ENCODE measurements around the gene ZDHHC16.

ZDHHC16 gene

DNA sequence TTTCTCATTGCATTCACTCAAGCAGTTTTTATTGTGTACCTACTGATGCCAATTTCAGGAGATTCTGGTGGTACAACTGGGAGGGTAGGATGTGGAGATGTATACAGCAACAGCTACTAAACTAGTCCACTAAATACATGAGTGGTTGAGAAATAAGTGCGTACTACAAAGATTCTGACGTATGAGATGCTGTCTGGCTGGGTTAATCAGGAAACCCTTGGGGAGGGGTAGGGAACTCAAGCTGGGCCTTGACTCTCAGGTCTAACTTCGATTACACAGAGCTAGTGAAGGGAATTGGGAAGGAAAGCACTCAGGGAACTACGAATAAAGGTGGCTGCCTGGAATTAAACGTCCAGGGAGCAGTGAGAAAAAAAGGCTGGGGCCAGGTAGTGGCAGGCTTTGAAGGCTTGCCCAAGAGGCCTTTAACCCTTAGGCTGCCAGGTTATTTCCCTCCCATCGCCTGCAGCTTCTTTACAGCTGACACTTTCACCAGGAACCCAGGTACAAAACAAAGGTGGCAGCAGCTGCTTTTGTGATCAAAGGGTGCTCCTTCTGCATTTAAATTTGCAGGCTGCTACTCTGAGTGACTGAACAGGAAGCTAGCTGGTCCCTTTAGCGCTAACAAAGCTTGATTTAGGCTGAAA is 49.0 kb downstream of the ZDHHC16 start:
- no CpG with 5 or more reads among the region's 7 CpGs for WGBS (ENCODE audit: extremely low coverage, insufficient coverage, low lambda C conversion rate)
- Histone ChIP-seq H3K23ac (ENCODE audit: low read length) (no peak overlapping the region), H3K18ac (ENCODE audit: low read length) (no peak overlapping the region), H3K4me1 (ENCODE audit: control insufficient read depth, low read depth, low read length) (peaks cover 11% of the 10 kb centered on the region), H3K27ac (ENCODE audit: low read depth, low read length) (no peak overlapping the region), H3K4me3 (ENCODE audit: low read length) (no peak overlapping the region), H3K27me3 (ENCODE audit: insufficient read depth, low read length, poor library complexity) (no peaks in the 10 kb centered on the region), H3K79me1 (ENCODE audit: low read length) (peaks cover 13% of the 10 kb centered on the region), H2AK5ac (ENCODE audit: low read length) (no peak overlapping the region), H3K4ac (ENCODE audit: low read depth, low read length) (no peak overlapping the region), H3K56ac (ENCODE audit: low read length) (peak overlapping the region; percentile 71), H3K4me2 (ENCODE audit: low read length) (peak overlapping the region; percentile 18), H3K9ac (ENCODE audit: low read length) (peak overlapping the region; percentile 56), H4K5ac (ENCODE audit: low read length) (no peak overlapping the region), H3K36me3 (ENCODE audit: control insufficient read depth, insufficient read depth, low read length) (no peaks in the 10 kb centered on the region), H4K8ac (ENCODE audit: low read depth, low read length) (no peak overlapping the region), H2BK15ac (replicated peaks; ENCODE audit: low read depth) (no peak overlapping the region), H2BK5ac (ENCODE audit: low read length) (no peak overlapping the region), H2BK120ac (ENCODE audit: low read depth, low read length) (no peak overlapping the region), H3K79me2 (ENCODE audit: control insufficient read depth, insufficient read depth, low read length) (peaks cover 68% of the 10 kb centered on the region)
- DNase-seq, result peak; percentile 70

DNA sequence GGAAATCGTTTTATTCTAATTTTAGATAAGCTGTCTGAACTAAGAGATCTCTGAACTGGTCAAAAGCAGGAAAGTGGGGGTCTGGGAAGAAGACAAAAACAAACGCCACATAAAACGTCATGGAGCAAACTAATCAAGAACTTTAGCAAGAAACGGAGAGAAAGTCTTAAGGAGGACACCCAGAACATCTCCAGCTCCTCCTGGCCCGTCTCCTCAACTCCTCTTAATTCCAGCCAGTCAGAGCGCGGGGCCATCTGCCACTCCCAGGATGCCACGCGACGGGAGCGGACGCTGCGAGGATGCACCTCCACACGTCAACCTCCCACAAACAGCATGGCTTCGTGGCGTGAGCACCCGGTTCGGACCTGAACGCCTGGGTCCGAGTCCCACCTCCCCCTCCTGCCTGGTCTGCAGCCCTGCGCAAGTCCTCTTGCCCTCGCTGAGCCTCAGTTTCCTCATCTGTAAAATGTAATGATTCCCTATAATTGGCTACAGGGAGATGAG is 51.6 kb downstream of the ZDHHC16 start:
- DNase-seq, result peak; percentile 83
- Histone ChIP-seq H2AK5ac (ENCODE audit: low read length) (peak overlapping the region; percentile 57), H3K79me1 (ENCODE audit: low read length) (peaks cover 18% of the 10 kb centered on the region)

DNA sequence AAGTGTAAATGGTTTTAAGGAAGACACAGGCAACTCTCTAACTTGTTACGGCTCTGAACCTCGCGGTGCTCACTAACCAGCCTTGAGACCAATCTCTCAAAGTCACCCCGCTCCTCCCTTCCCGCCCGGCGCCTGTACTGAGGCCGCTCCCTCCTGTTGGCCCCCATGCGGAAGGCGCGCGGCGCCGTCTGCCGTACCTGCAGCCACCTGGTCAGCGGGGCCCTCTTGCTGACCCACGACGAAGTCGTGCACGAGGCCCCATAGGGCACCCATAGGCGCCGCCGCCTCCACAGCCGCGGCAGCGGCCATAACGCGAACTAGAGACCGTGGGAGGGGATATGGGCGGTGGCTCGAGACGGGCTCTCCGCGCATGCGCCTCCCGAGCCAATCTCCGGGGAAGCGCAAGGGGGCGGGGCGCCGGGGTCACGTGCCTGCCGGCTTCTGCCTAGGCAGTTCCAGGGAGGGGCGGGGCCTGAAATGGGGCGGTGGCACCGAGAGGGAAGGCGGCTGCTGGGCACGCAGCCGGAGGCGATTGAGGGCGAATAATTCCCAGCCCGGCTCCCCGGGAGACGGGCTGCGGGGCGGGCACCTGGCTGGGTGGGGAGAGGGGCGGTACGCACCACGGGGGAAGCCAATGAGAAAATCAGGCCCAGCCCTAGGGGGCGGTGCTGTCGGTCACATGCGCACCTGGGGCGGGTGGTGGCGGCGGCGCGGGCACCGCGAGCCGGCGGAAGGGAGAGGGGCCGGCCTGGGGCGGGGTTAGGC is 52.3 kb downstream of the ZDHHC16 start, which contains the start of gene MMS19:
Gene MMS19, minus strand, starts transcription at position 347 of the 765 bp plus-strand sequence. Its CDS starts 38 bp downstream, at position 309.
- H4K8ac ChIP-seq (ENCODE audit: low read depth, low read length), result peak within 1 kb of the TSS; percentile 60
- H3K56ac ChIP-seq (ENCODE audit: low read length), result peak within 1 kb of the TSS; percentile 98
- H3K9ac ChIP-seq (ENCODE audit: low read length), result peak within 1 kb of the TSS; percentile 94
- H2BK120ac ChIP-seq (ENCODE audit: low read depth, low read length), result no peak within 1 kb of the TSS
- H3K4me2 ChIP-seq (ENCODE audit: low read length), result peak within 1 kb of the TSS; percentile 94
- WGBS (ENCODE audit: extremely low coverage, insufficient coverage, low lambda C conversion rate), result no CpG with 5 or more reads among the region's 73 CpGs
- H4K5ac ChIP-seq (ENCODE audit: low read length), result no peak within 1 kb of the TSS
- H3K18ac ChIP-seq (ENCODE audit: low read length), result peak within 1 kb of the TSS; percentile 65
- H2AK5ac ChIP-seq (ENCODE audit: low read length), result peak within 1 kb of the TSS; percentile 57
- peak within 1 kb of the TSS; percentile 83 for H3K27ac ChIP-seq (ENCODE audit: low read depth, low read length)
- DNase-seq, result peak; percentile 99
- peak within 1 kb of the TSS; percentile 61 for H2BK5ac ChIP-seq (ENCODE audit: low read length)
- H3K4ac ChIP-seq (ENCODE audit: low read depth, low read length), result peak within 1 kb of the TSS; percentile 58
- H3K4me1 ChIP-seq (ENCODE audit: control insufficient read depth, low read depth, low read length), result peaks cover 15% of the 10 kb centered on the region
- H3K79me1 ChIP-seq (ENCODE audit: low read length), result peaks cover 20% of the 10 kb centered on the region
- H3K79me2 ChIP-seq (ENCODE audit: control insufficient read depth, insufficient read depth, low read length), result peaks cover 44% of the 10 kb centered on the region
- no peak within 1 kb of the TSS for H2BK15ac ChIP-seq (replicated peaks; ENCODE audit: low read depth)
- H3K27me3 ChIP-seq (ENCODE audit: insufficient read depth, low read length, poor library complexity), result no peaks in the 10 kb centered on the region
- no peaks in the 10 kb centered on the region for H3K36me3 ChIP-seq (ENCODE audit: control insufficient read depth, insufficient read depth, low read length)
- peak within 1 kb of the TSS; percentile 92 for H3K4me3 ChIP-seq (ENCODE audit: low read length)
- peak within 1 kb of the TSS; percentile 72 for H3K23ac ChIP-seq (ENCODE audit: low read length)

More for the DNA sequence above, 51.6 kb downstream of the ZDHHC16 start:
- Histone ChIP-seq H4K5ac (ENCODE audit: low read length) (no peak overlapping the region), H2BK5ac (ENCODE audit: low read length) (peak overlapping the region; percentile 61), H3K4me3 (ENCODE audit: low read length) (peak overlapping the region; percentile 92), H4K8ac (ENCODE audit: low read depth, low read length) (peak overlapping the region; percentile 60), H3K9ac (ENCODE audit: low read length) (peak overlapping the region; percentile 94), H2BK15ac (replicated peaks; ENCODE audit: low read depth) (no peak overlapping the region), H2BK120ac (ENCODE audit: low read depth, low read length) (no peak overlapping the region), H3K4me1 (ENCODE audit: control insufficient read depth, low read depth, low read length) (peaks cover 15% of the 10 kb centered on the region), H3K27ac (ENCODE audit: low read depth, low read length) (peak overlapping the region; percentile 69), H3K23ac (ENCODE audit: low read length) (peak overlapping the region; percentile 72), H3K4me2 (ENCODE audit: low read length) (peak overlapping the region; percentile 94), H3K56ac (ENCODE audit: low read length) (peak overlapping the region; percentile 98), H3K36me3 (ENCODE audit: control insufficient read depth, insufficient read depth, low read length) (no peaks in the 10 kb centered on the region), H3K79me2 (ENCODE audit: control insufficient read depth, insufficient read depth, low read length) (peaks cover 50% of the 10 kb centered on the region), H3K27me3 (ENCODE audit: insufficient read depth, low read length, poor library complexity) (no peaks in the 10 kb centered on the region), H3K18ac (ENCODE audit: low read length) (peak overlapping the region; percentile 22), H3K4ac (ENCODE audit: low read depth, low read length) (no peak overlapping the region)
- WGBS (ENCODE audit: extremely low coverage, insufficient coverage, low lambda C conversion rate), result no CpG with 5 or more reads among the region's 22 CpGs

GRCh38 chr10:97498841-97499560 is 53.0 kb downstream of the ZDHHC16 start, which contains the start of gene UBTD1:
TSS of gene UBTD1 (plus strand) at chr10:97498924. CDS start at chr10:97499204, 280 bp downstream.
- Histone ChIP-seq H3K36me3 (ENCODE audit: control insufficient read depth, insufficient read depth, low read length) (no peaks in the 10 kb centered on the region), H4K5ac (ENCODE audit: low read length) (no peak within 1 kb of the TSS), H3K27ac (ENCODE audit: low read depth, low read length) (peak within 1 kb of the TSS; percentile 83), H3K9ac (ENCODE audit: low read length) (peak within 1 kb of the TSS; percentile 94), H3K23ac (ENCODE audit: low read length) (peak within 1 kb of the TSS; percentile 72), H2BK5ac (ENCODE audit: low read length) (peak within 1 kb of the TSS; percentile 61), H3K4ac (ENCODE audit: low read depth, low read length) (peak within 1 kb of the TSS; percentile 58), H2AK5ac (ENCODE audit: low read length) (peak within 1 kb of the TSS; percentile 57), H3K4me2 (ENCODE audit: low read length) (peak within 1 kb of the TSS; percentile 94), H4K8ac (ENCODE audit: low read depth, low read length) (peak within 1 kb of the TSS; percentile 60), H3K18ac (ENCODE audit: low read length) (peak within 1 kb of the TSS; percentile 65), H2BK15ac (replicated peaks; ENCODE audit: low read depth) (no peak within 1 kb of the TSS), H3K79me2 (ENCODE audit: control insufficient read depth, insufficient read depth, low read length) (peaks cover 36% of the 10 kb centered on the region), H3K56ac (ENCODE audit: low read length) (peak within 1 kb of the TSS; percentile 98), H2BK120ac (ENCODE audit: low read depth, low read length) (no peak within 1 kb of the TSS), H3K4me3 (ENCODE audit: low read length) (peak within 1 kb of the TSS; percentile 92), H3K79me1 (ENCODE audit: low read length) (peaks cover 26% of the 10 kb centered on the region), H3K4me1 (ENCODE audit: control insufficient read depth, low read depth, low read length) (peaks cover 15% of the 10 kb centered on the region), H3K27me3 (ENCODE audit: insufficient read depth, low read length, poor library complexity) (no peaks in the 10 kb centered on the region)
- WGBS (ENCODE audit: extremely low coverage, insufficient coverage, low lambda C conversion rate), result no CpG with 5 or more reads among the region's 66 CpGs
- peak; percentile 65 for DNase-seq

- WGBS (ENCODE audit: extremely low coverage, insufficient coverage, low lambda C conversion rate), result no CpG with 5 or more reads among the region's 41 CpGs
- H4K5ac ChIP-seq (ENCODE audit: low read length), result no peak overlapping the region
- peaks cover 14% of the 10 kb centered on the region for H3K4me1 ChIP-seq (ENCODE audit: control insufficient read depth, low read depth, low read length)
- no peak overlapping the region for H2BK120ac ChIP-seq (ENCODE audit: low read depth, low read length)
- H3K18ac ChIP-seq (ENCODE audit: low read length), result peak overlapping the region; percentile 65
- no peaks in the 10 kb centered on the region for H3K36me3 ChIP-seq (ENCODE audit: control insufficient read depth, insufficient read depth, low read length)
- H3K56ac ChIP-seq (ENCODE audit: low read length), result peak overlapping the region; percentile 86
- H3K79me1 ChIP-seq (ENCODE audit: low read length), result peaks cover 30% of the 10 kb centered on the region
- peak overlapping the region; percentile 8 for H3K4me2 ChIP-seq (ENCODE audit: low read length)
- peak overlapping the region; percentile 57 for H3K27ac ChIP-seq (ENCODE audit: low read depth, low read length)
- peak; percentile 46 for DNase-seq
- H3K9ac ChIP-seq (ENCODE audit: low read length), result peak overlapping the region; percentile 82
- peak overlapping the region; percentile 46 for H3K4me3 ChIP-seq (ENCODE audit: low read length)
- H3K79me2 ChIP-seq (ENCODE audit: control insufficient read depth, insufficient read depth, low read length), result peaks cover 32% of the 10 kb centered on the region
- no peak overlapping the region for H2BK5ac ChIP-seq (ENCODE audit: low read length)
- H2BK15ac ChIP-seq (replicated peaks; ENCODE audit: low read depth), result no peak overlapping the region
- H4K8ac ChIP-seq (ENCODE audit: low read depth, low read length), result no peak overlapping the region
- no peak overlapping the region for H3K4ac ChIP-seq (ENCODE audit: low read depth, low read length)
- no peak overlapping the region for H3K23ac ChIP-seq (ENCODE audit: low read length)
- no peaks in the 10 kb centered on the region for H3K27me3 ChIP-seq (ENCODE audit: insufficient read depth, low read length, poor library complexity)
- H2AK5ac ChIP-seq (ENCODE audit: low read length), result no peak overlapping the region
Observed at GRCh38 chr10:97499561-97500296, 53.8 kb downstream of the ZDHHC16 start.

Data from mesendoderm (in vitro differentiated cells).